AG04449 (cell line): Measurements from ENCODE around the gene ERC2.

Experiments used
- CTCF ChIA-PET: fragments of 350-600 bp; formaldehyde crosslinking; extraction: SDS; loops from one replicate; lab custom pipeline; 2021; ENCODE audit warnings: antibody characterized with exemption; lab: Yijun Ruan, JAX
- POLR2A ChIA-PET: fragments of 400-600, 350-600 bp; formaldehyde crosslinking; extraction: SDS; loops from one replicate; lab custom pipeline; 2020; ENCODE audit warnings: antibody characterized with exemption, inconsistent platforms; lab: Yijun Ruan, JAX
- DNase-seq: peaks from one replicate; pipeline ENCODE4 v3.0.0-alpha.2; 2010; ENCODE audit warnings: low read depth, low spot score
- H3K4me3 ChIP-seq: 2 replicates; pipeline ENCODE4 v1.5.1; 2011; ENCODE audit warnings: low read depth, mild to moderate bottlenecking, control low read depth, low read length
- CTCF ChIP-seq: IDR thresholded peaks from one replicate; pipeline ENCODE4 v1.5.1; 2011; ENCODE audit warnings: mild to moderate bottlenecking, moderate library complexity, low read length, control low read depth, inconsistent platforms; ENCODE audit not compliant: insufficient read depth; ENCODE audit errors: missing control alignments

Gene ERC2

GRCh38 chr3:55491296-55491816 lies 976.9 kb downstream of the ERC2 start:
- H3K4me3 ChIP-seq = no peak overlapping the region
- ChIA-PET CTCF (interaction anchor here (0.5 to 2.3 kb wide), 4 partner anchors 13 to 637 kb away, joined by 3 to 9 read pairs (median 4); no protein-coding TSS in a partner anchor), POLR2A (no interaction called here)
- no peak for TF ChIP-seq CTCF
- DNase-seq = peak; percentile 76

GRCh38 chr3:55490276-55490913 lies 977.9 kb downstream of the ERC2 start:
- ChIA-PET CTCF (interaction anchor here (0.6 to 2.0 kb wide), 6 partner anchors 14 to 637 kb away, joined by 3 to 7 read pairs (median 4); no protein-coding TSS in a partner anchor), POLR2A (interaction anchor here (1.0 kb wide), 1 partner anchor 22 kb away, joined by 4 read pairs; no protein-coding TSS in a partner anchor)
- TF ChIP-seq CTCF = no peak
- H3K4me3 ChIP-seq = no peak overlapping the region
- DNase-seq = no peak

- H3K4me3 ChIP-seq = peak overlapping the region; percentile 98
- no peak for DNase-seq
- CTCF ChIA-PET = interaction anchor here (1.4 to 2.0 kb wide), 5 partner anchors 15 to 636 kb away, joined by 3 to 7 read pairs (median 4); no protein-coding TSS in a partner anchor
- no peak for TF ChIP-seq CTCF
- POLR2A ChIA-PET = interaction anchor here (0.8 to 1.0 kb wide), 2 partner anchors 14 to 22 kb away, joined by 3 to 4 read pairs; no protein-coding TSS in a partner anchor
These were observed 978.5 kb downstream of the ERC2 start for GRCh38 chr3:55489798-55490132.

GRCh38 chr3:55488398-55489055 lies 979.7 kb downstream of the ERC2 start:
- peak overlapping the region; percentile 98 for H3K4me3 ChIP-seq

GRCh38 chr3:55487381-55488241 lies 980.7 kb downstream of the ERC2 start:
- no peak for DNase-seq
- CTCF ChIA-PET = interaction anchor here (0.6 to 2.2 kb wide), 5 partner anchors 10 to 764 kb away, joined by 3 to 12 read pairs (median 4); no protein-coding TSS in a partner anchor
- peak overlapping the region; percentile 98 for H3K4me3 ChIP-seq
- TF ChIP-seq CTCF = no peak
- POLR2A ChIA-PET = interaction anchor here (0.7 to 2.9 kb wide), 11 partner anchors 9 to 764 kb away, joined by 3 to 21 read pairs (median 4); no protein-coding TSS in a partner anchor

More at GRCh38 chr3:55488398-55489055, 979.7 kb downstream of the ERC2 start:
- no peak for DNase-seq
- ChIA-PET CTCF (interaction anchor here (1.7 kb wide), 1 partner anchor 233 kb away, joined by 12 read pairs; no protein-coding TSS in a partner anchor), POLR2A (interaction anchor here (0.7 to 2.9 kb wide), 4 partner anchors 8 to 618 kb away, joined by 3 to 21 read pairs (median 3); no protein-coding TSS in a partner anchor)
- TF ChIP-seq CTCF = no peak
